WI38 (cell line): Measurements from ENCODE around the gene SPINK1.
"Not testable (repeated sequence)": the region's sequence is repeated elsewhere in the genome, so short reads cannot be mapped to it uniquely, and the experiment has no call there.

Source experiments
- H3K4me3 ChIP-seq: 2 replicates; pipeline ENCODE4 v1.5.1; 2011; ENCODE audit warnings: low read depth, mild to moderate bottlenecking, control low read depth, low read length
- CTCF ChIP-seq: IDR thresholded peaks from 2 replicates; pipeline ENCODE4 v1.5.1; 2012; ENCODE audit warnings: low read depth, mild to moderate bottlenecking, control low read depth, low read length

The SPINK1 gene

GRCh38 chr5:147813696-147814095, 17.8 kb downstream of the SPINK1 start:
- no peak overlapping the region for H3K4me3 ChIP-seq
- TF ChIP-seq CTCF: no peak

GRCh38 chr5:147809830-147810666, 21.4 kb downstream of the SPINK1 start:
- TF ChIP-seq CTCF: no peak
- H3K4me3 ChIP-seq: no peak overlapping the region

- H3K4me3 ChIP-seq: no peak overlapping the region
- TF ChIP-seq CTCF: no peak
Observed at GRCh38 chr5:147805030-147805454, 26.4 kb downstream of the SPINK1 start.

- no peak overlapping the region for H3K4me3 ChIP-seq
- no peak for TF ChIP-seq CTCF
Observed at GRCh38 chr5:147804334-147804733, 27.1 kb downstream of the SPINK1 start.

- TF ChIP-seq CTCF: no peak
- H3K4me3 ChIP-seq: no peak overlapping the region
Observed at GRCh38 chr5:147803926-147804325, 27.5 kb downstream of the SPINK1 start.

- not testable (repeated sequence) for H3K4me3 ChIP-seq
Observed at GRCh38 chr5:147803161-147803560, 28.3 kb downstream of the SPINK1 start.

GRCh38 chr5:147801461-147801860, 30.0 kb downstream of the SPINK1 start:
- no peak overlapping the region for H3K4me3 ChIP-seq
- TF ChIP-seq CTCF: no peak

- no peak for TF ChIP-seq CTCF
- no peak overlapping the region for H3K4me3 ChIP-seq
Observed at GRCh38 chr5:147800491-147800890, 31.0 kb downstream of the SPINK1 start.
